ENCODE results near the gene NUDT15. TPM values are rescaled to one million over a fixed set of nuclear protein-coding genes. Genes with fewer than 3 reads are reported as not detected.
"Not testable (repeated sequence)": the region's sequence is repeated elsewhere in the genome, so short reads cannot be mapped to it uniquely, and the experiment has no call there.

NUDT15 gene
- polyA plus RNA-seq, 1 donor from 2014 or later: 23.0 TPM

- H3K4me2 ChIP-seq (ENCODE audit: low read length): no peak overlapping the region
- no peak overlapping the region for H3K27ac ChIP-seq (ENCODE audit: low read length)
- H3K79me2 ChIP-seq (replicated peaks; ENCODE audit: insufficient read depth, low read length): no peaks in the 10 kb centered on the region
- H3F3A ChIP-seq (ENCODE audit: insufficient read depth, low read length, poor library complexity, severe bottlenecking): no peaks in the 10 kb centered on the region
- no peak overlapping the region for H3K4me3 ChIP-seq (ENCODE audit: low read length)
- no peak overlapping the region for H3K9ac ChIP-seq (ENCODE audit: low read length)
- H3K27me3 ChIP-seq (ENCODE audit: insufficient read depth, low read depth, low read length): no peaks in the 10 kb centered on the region
- TF ChIP-seq SMC3 (conservative IDR thresholded peaks at IDR 0.05; ENCODE audit: poor library complexity) (no peak), CTCF (IDR thresholded peaks at IDR 0.05; ENCODE audit: poor library complexity, severe bottlenecking) (no peak), MXI1 (conservative IDR thresholded peaks at IDR 0.05; ENCODE audit: poor library complexity, severe bottlenecking) (no peak), REST (IDR thresholded peaks at IDR 0.05; ENCODE audit: borderline replicate concordance) (no peak), POLR2AphosphoS5 (IDR thresholded peaks at IDR 0.05) (no peak), RAD21 (conservative IDR thresholded peaks at IDR 0.05) (no peak), TAF1 (IDR thresholded peaks at IDR 0.05; ENCODE audit: low read depth) (no peak), EZH2 (IDR thresholded peaks at IDR 0.05; ENCODE audit: borderline replicate concordance, insufficient read depth, low read length, poor library complexity, severe bottlenecking) (no peak)
- no peaks in the 10 kb centered on the region for H3K9me3 ChIP-seq (ENCODE audit: low read length)
- H3K36me3 ChIP-seq (ENCODE audit: insufficient read depth, low read length): no peaks in the 10 kb centered on the region
- no peaks in the 10 kb centered on the region for H3K9me2 ChIP-seq (ENCODE audit: insufficient read depth, low read length)
- no peaks in the 10 kb centered on the region for H4K20me1 ChIP-seq (ENCODE audit: insufficient read depth)
- no peak overlapping the region for H2AFZ ChIP-seq (ENCODE audit: low read depth, low read length)
Measured at GRCh38 chr13:48055712-48056111, 18.2 kb downstream of the NUDT15 start.

- H3K9ac ChIP-seq (ENCODE audit: low read length); H3F3A ChIP-seq (ENCODE audit: insufficient read depth, low read length, poor library complexity, severe bottlenecking); H3K4me2 ChIP-seq (ENCODE audit: low read length); H3K36me3 ChIP-seq (ENCODE audit: insufficient read depth, low read length); H3K27me3 ChIP-seq (ENCODE audit: insufficient read depth, low read depth, low read length); H3K4me3 ChIP-seq (ENCODE audit: low read length); H3K9me2 ChIP-seq (ENCODE audit: insufficient read depth, low read length); H3K79me2 ChIP-seq (replicated peaks; ENCODE audit: insufficient read depth, low read length); H3K27ac ChIP-seq (ENCODE audit: low read length); H4K20me1 ChIP-seq (ENCODE audit: insufficient read depth); H2AFZ ChIP-seq (ENCODE audit: low read depth, low read length); H3K9me3 ChIP-seq (ENCODE audit: low read length): not testable (repeated sequence)
Measured at GRCh38 chr13:48058536-48058935, 21.0 kb downstream of the NUDT15 start.

GRCh38 chr13:48059951-48060350 is 22.4 kb downstream of the NUDT15 start:
- not testable (repeated sequence) for H3K9me3 ChIP-seq (ENCODE audit: low read length); H3K4me2 ChIP-seq (ENCODE audit: low read length); H3F3A ChIP-seq (ENCODE audit: insufficient read depth, low read length, poor library complexity, severe bottlenecking); H3K9ac ChIP-seq (ENCODE audit: low read length); H3K79me2 ChIP-seq (replicated peaks; ENCODE audit: insufficient read depth, low read length); H3K36me3 ChIP-seq (ENCODE audit: insufficient read depth, low read length); H3K27me3 ChIP-seq (ENCODE audit: insufficient read depth, low read depth, low read length); H2AFZ ChIP-seq (ENCODE audit: low read depth, low read length); H3K9me2 ChIP-seq (ENCODE audit: insufficient read depth, low read length); H3K27ac ChIP-seq (ENCODE audit: low read length); H4K20me1 ChIP-seq (ENCODE audit: insufficient read depth); H3K4me3 ChIP-seq (ENCODE audit: low read length)
